ENCODE results near the gene MPHOSPH8. TPM values are rescaled to one million over a fixed set of nuclear protein-coding genes. Genes with fewer than 3 reads are reported as not detected.

The MPHOSPH8 gene
- total RNA-seq, 1 experiment from 2014 or later: 18.5 TPM

DNA sequence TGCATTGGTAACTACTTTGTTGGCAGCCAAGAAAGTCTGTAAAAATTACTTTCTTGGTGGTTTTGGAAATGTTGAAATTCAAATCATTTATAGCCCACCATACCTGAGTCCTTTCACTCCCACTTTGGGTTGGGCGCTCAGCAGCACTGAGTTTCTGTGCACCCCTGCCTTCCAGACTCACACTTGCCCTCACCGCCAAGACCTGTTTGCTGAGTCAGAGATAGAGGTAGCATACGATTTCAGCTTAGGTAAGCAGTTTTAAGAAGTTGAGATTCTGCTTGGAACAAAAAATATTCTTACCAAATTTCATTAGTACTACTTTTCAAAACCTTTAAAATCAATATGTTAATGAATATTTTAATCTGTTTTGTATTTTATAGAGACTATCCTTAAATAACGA lies 12.6 kb downstream of the MPHOSPH8 start (continued):
- TF ChIP-seq, protein P1, sequence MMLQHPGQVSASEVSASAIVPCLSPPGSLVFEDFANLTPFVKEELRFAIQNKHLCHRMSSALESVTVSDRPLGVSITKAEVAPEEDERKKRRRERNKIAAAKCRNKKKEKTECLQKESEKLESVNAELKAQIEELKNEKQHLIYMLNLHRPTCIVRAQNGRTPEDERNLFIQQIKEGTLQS (CRISPR knock-in tag; conservative IDR thresholded peaks at IDR 0.05): no peak
- TF ChIP-seq, protein P2, sequence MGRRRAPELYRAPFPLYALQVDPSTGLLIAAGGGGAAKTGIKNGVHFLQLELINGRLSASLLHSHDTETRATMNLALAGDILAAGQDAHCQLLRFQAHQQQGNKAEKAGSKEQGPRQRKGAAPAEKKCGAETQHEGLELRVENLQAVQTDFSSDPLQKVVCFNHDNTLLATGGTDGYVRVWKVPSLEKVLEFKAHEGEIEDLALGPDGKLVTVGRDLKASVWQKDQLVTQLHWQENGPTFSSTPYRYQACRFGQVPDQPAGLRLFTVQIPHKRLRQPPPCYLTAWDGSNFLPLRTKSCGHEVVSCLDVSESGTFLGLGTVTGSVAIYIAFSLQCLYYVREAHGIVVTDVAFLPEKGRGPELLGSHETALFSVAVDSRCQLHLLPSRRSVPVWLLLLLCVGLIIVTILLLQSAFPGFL (CRISPR knock-in tag; IDR thresholded peaks at IDR 0.05; ENCODE audit: borderline replicate concordance): no peak
- TF ChIP-seq, protein P3, sequence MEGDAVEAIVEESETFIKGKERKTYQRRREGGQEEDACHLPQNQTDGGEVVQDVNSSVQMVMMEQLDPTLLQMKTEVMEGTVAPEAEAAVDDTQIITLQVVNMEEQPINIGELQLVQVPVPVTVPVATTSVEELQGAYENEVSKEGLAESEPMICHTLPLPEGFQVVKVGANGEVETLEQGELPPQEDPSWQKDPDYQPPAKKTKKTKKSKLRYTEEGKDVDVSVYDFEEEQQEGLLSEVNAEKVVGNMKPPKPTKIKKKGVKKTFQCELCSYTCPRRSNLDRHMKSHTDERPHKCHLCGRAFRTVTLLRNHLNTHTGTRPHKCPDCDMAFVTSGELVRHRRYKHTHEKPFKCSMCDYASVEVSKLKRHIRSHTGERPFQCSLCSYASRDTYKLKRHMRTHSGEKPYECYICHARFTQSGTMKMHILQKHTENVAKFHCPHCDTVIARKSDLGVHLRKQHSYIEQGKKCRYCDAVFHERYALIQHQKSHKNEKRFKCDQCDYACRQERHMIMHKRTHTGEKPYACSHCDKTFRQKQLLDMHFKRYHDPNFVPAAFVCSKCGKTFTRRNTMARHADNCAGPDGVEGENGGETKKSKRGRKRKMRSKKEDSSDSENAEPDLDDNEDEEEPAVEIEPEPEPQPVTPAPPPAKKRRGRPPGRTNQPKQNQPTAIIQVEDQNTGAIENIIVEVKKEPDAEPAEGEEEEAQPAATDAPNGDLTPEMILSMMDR (IDR thresholded peaks at IDR 0.05): no peak
- TF ChIP-seq TCF7 (CRISPR knock-in tag; IDR thresholded peaks at IDR 0.05; ENCODE audit: low read depth) (no peak), ZNF121 (CRISPR knock-in tag; IDR thresholded peaks at IDR 0.05) (no peak)
- TF ChIP-seq, protein P4, sequence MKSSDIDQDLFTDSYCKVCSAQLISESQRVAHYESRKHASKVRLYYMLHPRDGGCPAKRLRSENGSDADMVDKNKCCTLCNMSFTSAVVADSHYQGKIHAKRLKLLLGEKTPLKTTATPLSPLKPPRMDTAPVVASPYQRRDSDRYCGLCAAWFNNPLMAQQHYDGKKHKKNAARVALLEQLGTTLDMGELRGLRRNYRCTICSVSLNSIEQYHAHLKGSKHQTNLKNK (CRISPR knock-in tag; IDR thresholded peaks at IDR 0.05): no peak
- TF ChIP-seq, protein P5, sequence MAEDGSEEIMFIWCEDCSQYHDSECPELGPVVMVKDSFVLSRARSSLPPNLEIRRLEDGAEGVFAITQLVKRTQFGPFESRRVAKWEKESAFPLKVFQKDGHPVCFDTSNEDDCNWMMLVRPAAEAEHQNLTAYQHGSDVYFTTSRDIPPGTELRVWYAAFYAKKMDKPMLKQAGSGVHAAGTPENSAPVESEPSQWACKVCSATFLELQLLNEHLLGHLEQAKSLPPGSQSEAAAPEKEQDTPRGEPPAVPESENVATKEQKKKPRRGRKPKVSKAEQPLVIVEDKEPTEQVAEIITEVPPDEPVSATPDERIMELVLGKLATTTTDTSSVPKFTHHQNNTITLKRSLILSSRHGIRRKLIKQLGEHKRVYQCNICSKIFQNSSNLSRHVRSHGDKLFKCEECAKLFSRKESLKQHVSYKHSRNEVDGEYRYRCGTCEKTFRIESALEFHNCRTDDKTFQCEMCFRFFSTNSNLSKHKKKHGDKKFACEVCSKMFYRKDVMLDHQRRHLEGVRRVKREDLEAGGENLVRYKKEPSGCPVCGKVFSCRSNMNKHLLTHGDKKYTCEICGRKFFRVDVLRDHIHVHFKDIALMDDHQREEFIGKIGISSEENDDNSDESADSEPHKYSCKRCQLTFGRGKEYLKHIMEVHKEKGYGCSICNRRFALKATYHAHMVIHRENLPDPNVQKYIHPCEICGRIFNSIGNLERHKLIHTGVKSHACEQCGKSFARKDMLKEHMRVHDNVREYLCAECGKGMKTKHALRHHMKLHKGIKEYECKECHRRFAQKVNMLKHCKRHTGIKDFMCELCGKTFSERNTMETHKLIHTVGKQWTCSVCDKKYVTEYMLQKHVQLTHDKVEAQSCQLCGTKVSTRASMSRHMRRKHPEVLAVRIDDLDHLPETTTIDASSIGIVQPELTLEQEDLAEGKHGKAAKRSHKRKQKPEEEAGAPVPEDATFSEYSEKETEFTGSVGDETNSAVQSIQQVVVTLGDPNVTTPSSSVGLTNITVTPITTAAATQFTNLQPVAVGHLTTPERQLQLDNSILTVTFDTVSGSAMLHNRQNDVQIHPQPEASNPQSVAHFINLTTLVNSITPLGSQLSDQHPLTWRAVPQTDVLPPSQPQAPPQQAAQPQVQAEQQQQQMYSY (CRISPR knock-in tag; IDR thresholded peaks at IDR 0.05): no peak

DNA sequence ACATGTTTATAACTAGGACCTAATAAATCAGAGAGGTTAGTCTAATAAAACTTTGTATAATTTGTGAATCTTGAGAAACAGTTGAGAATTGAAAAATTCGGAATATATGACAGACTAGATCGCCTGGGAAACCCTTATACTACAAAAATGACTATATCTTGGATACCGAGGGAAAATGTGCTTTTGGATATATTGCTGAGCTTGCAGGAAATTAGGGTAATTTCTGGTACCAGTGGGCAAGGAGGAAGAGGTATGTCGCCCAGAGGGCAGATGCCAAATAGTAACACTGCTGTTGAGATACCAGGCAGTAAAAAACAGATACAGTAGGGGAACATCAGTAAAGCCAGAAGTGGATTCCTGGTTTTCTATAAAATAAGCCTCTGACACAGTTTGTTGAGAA lies 17.3 kb downstream of the MPHOSPH8 start:
- ChIA-PET POLR2A (no interaction called here), CTCF (no interaction called here)
- Mint-ChIP-seq H3K27me3 (ENCODE audit: low read depth) (no peaks in the 10 kb centered on the region), H3K4me1 (no peaks in the 10 kb centered on the region), H3K36me3 (peaks cover 33% of the 10 kb centered on the region), H3K27ac (no peak overlapping the region), H3K4me3 (no peak overlapping the region), H3K9me3 (no peaks in the 10 kb centered on the region)
- TF ChIP-seq, protein P6, sequence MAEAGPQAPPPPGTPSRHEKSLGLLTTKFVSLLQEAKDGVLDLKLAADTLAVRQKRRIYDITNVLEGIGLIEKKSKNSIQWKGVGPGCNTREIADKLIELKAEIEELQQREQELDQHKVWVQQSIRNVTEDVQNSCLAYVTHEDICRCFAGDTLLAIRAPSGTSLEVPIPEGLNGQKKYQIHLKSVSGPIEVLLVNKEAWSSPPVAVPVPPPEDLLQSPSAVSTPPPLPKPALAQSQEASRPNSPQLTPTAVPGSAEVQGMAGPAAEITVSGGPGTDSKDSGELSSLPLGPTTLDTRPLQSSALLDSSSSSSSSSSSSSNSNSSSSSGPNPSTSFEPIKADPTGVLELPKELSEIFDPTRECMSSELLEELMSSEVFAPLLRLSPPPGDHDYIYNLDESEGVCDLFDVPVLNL (CRISPR knock-in tag; IDR thresholded peaks at IDR 0.05; ENCODE audit: borderline replicate concordance, low read depth): no peak
- TF ChIP-seq, protein P7, sequence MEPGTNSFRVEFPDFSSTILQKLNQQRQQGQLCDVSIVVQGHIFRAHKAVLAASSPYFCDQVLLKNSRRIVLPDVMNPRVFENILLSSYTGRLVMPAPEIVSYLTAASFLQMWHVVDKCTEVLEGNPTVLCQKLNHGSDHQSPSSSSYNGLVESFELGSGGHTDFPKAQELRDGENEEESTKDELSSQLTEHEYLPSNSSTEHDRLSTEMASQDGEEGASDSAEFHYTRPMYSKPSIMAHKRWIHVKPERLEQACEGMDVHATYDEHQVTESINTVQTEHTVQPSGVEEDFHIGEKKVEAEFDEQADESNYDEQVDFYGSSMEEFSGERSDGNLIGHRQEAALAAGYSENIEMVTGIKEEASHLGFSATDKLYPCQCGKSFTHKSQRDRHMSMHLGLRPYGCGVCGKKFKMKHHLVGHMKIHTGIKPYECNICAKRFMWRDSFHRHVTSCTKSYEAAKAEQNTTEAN (CRISPR knock-in tag; IDR thresholded peaks at IDR 0.05): no peak
- TF ChIP-seq EMX1 (CRISPR knock-in tag; IDR thresholded peaks at IDR 0.05): no peak
- TF ChIP-seq, protein P8, sequence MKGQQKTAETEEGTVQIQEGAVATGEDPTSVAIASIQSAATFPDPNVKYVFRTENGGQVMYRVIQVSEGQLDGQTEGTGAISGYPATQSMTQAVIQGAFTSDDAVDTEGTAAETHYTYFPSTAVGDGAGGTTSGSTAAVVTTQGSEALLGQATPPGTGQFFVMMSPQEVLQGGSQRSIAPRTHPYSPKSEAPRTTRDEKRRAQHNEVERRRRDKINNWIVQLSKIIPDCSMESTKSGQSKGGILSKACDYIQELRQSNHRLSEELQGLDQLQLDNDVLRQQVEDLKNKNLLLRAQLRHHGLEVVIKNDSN (CRISPR knock-in tag; IDR thresholded peaks at IDR 0.05): no peak
- TF ChIP-seq, protein P9, sequence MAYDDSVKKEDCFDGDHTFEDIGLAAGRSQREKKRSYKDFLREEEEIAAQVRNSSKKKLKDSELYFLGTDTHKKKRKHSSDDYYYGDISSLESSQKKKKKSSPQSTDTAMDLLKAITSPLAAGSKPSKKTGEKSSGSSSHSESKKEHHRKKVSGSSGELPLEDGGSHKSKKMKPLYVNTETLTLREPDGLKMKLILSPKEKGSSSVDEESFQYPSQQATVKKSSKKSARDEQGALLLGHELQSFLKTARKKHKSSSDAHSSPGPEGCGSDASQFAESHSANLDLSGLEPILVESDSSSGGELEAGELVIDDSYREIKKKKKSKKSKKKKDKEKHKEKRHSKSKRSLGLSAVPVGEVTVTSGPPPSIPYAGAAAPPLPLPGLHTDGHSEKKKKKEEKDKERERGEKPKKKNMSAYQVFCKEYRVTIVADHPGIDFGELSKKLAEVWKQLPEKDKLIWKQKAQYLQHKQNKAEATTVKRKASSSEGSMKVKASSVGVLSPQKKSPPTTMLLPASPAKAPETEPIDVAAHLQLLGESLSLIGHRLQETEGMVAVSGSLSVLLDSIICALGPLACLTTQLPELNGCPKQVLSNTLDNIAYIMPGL (CRISPR knock-in tag; IDR thresholded peaks at IDR 0.05): no peak
- TF ChIP-seq ZNF121 (CRISPR knock-in tag; IDR thresholded peaks at IDR 0.05): no peak
- ATAC-seq: no peak
- DNase-seq (ENCODE audit: low spot score): no peak
